ENCODE measurements around the gene SLC1A6.

DNA sequence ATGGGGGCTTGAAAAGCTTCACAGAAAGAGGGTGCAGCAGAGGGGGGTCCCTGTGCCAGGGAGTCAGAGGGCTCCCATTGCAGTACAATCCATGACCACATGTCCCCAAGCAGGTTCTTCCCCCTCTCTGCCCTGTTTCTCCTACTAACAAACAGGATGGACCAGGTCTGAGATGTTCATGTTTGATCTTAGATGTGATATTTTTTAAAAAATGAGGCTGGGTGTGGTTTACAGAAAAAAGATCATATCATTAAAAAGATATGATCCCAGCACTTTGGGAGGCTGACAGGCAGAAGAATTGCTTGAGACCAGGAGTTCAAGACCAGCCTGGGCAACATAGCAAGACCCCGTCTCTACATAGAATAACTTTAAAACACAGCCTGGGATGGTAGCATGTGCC, 29.2 kb downstream of the SLC1A6 start:
- TF ChIP-seq YY1 (IDR thresholded peaks at IDR 0.05; ENCODE audit: insufficient read depth, insufficient read length) (no peak), ZNF274 (IDR thresholded peaks at IDR 0.05; ENCODE audit: low read depth, low read length) (no peak), SUZ12 (IDR thresholded peaks at IDR 0.05; ENCODE audit: extremely low read depth, insufficient read depth, insufficient read length) (no peak)
